Kidney tubule cell (primary cell): ENCODE results near the gene EPHB1.

Source experiments
- DNase-seq: peaks from one replicate; pipeline ENCODE4 v3.0.0-alpha.2; 2018; ENCODE audit warnings: low spot score

Gene EPHB1

DNA sequence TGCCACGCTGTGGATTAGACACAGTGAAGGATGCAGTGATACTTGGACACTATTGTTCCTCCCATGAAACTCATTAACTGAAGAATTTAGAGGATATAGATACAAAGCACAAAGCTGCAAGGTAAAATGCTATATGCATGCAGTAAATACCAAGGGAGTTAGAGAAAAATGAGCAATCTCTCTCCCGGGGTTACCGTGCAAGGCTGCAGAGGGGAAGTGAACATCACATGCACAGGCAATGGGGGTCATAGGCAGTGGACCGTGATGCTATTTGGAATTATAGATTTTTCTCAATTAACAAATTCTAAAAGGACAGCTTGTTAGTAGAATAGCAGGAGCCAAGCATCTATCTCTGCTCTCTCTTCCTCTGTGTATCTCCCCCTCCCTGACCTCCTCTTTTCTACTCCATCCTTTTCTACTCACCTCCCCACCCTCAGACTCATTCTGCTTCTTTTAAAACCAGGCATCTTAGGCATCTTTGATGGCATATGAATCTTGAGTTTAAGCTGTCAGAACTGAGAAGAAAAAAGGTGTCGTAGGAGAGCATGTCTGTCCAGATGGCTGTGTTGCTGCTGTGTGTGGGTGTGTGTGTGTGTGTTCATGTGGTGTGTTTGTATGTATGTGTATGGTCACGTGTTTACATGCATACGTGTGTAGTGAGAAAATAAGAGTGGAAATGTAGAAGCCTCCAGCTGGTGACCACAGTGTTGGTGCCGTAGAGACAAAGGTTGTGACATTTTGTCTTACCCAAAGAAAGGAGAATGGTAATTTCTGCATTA, 339.0 kb downstream of the EPHB1 start:
- DNase-seq: no peak

DNA sequence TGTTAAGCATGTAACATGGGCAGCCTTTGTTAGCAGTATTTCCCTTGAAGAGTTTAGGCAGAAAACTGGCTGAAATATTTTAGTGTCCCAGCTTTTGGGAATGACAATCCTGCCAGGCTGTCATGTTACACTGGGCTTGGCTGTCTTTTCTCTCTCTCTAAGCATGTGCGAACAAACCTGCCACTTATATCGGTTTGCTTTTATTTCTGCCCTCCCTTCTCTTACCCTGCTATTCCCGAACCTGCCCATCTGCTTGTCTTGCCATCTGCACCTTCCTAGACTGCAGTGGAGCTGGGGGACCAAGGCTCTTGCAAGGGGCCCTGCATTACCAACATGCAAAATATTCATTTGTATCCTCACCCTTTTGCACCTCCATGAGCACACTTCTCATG, 339.6 kb downstream of the EPHB1 start:
- DNase-seq: no peak

GRCh38 chr3:135135445-135135844, 340.4 kb downstream of the EPHB1 start:
- DNase-seq: no peak

GRCh38 chr3:135136361-135137100, 341.5 kb downstream of the EPHB1 start:
- DNase-seq: no peak

DNA sequence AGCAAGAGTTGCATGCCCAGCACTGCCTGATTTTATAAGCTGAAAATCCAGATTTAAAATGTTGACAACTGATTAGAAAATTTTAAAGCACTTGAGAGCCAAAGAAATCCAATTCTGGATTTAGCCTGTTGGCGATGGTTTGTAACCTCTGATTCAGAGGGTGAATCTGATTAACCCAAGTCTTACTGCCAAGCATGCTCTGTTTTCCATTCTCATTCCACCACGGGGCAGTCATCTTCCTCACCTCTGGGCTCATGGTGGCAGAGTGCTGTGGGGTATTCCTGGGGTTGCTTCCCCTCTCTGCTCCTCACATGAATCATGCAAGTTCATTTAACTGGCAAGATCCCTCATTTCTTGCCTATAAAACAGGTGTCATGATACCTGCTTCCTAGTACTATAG, 342.2 kb downstream of the EPHB1 start:
- DNase-seq: peak; percentile 23

- no peak for DNase-seq
These were observed 343.7 kb downstream of the EPHB1 start for GRCh38 chr3:135138776-135139175.

DNA sequence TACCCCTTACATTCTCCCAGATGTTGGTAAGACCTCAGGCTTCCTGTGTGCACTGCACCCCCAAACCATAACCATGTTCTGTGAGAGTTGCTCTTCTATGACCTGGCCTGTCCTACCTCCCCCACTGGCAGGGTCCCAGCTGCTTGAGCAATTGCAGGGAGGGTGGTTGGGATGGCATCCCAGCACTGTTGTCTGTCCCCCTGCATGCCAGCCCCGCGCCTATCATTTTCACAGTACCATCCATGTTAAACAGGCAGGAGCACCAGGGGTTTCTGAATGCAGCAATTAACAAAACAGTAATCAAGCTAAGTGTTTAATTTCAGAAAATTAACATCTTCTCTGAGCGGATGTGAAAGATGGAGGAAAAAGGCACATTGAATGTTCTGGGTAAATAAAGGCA, 345.5 kb downstream of the EPHB1 start:
- DNase-seq: no peak

DNA sequence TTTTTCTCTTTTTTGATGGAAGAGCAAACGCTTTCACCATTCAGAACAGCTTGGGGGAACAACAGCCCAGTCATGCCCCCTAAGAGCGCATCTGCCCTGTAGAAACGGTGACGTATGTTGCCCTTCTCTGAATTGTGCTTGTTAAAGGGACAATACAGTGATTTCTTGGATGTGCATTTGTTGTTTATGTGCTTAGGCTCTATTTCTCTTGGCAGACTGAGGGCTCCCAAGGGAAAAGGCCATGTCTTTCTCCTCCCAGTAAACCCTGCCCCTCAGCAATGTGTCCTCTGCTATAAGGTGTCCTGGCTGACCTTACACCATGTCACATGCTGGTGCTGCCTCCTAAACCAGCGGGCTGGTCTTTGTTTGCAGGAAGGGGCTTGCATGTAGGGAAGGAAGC, 346.1 kb downstream of the EPHB1 start:
- no peak for DNase-seq

GRCh38 chr3:135141672-135142071, 346.6 kb downstream of the EPHB1 start:
- no peak for DNase-seq

DNA sequence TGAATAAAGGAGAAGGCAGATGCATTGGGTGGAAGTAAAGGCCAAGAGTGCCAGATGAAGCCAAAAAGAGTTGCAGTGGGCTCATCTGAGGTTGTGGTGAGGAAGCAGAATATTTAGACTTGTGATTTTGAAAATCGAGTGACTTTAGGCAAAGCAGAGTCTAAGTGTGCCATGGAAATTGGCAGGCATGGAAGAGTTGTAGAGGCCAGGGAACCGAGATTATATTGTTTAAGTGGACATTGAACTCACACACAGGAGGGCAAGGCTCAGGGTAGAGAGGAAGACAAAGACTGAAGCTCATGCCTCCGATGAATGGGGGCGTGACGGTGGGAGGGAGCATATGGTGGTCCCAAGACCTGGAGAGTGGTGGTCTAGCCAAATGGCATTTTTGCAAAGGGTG, 347.5 kb downstream of the EPHB1 start:
- no peak for DNase-seq

DNA sequence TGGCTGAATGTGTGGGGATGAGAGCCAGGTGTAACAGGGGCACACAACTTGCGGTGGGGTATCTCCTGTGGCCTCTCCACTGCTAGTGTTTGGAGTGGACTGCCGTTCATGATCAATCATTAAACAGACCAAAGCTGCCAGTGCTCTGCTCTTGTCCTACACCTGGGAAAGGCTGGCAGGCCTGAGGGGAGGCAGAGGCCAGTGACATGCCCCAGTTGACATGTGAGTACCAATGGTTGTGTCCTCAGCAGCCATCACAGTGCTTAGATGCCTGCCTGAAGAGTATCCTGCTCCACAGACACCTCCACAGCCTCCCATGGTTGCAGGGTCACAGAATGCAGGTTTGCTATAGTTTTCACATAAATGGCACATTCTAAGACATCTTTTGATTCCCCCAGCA, 348.4 kb downstream of the EPHB1 start:
- no peak for DNase-seq

DNA sequence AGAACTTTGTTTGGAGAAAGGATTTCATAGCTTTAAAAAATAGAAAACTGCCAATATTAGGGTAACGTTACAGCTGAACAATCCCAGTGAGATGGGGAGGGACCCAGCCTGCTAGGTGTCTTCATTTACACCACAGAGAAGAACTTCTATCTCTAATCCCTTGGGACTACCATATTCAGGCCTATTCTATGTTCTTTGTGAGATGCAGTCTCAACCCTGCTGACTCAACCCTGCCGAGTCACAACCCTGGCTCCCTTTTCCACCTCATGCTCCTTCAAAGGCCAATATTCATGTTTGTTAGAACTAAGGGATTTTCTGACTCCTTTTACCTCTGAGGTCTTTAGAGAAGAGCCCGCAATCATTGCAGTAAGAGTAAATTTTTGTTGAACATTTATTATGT, 350.5 kb downstream of the EPHB1 start:
- DNase-seq: peak; percentile 23

GRCh38 chr3:135147657-135148056, 352.6 kb downstream of the EPHB1 start:
- DNase-seq: no peak

DNA sequence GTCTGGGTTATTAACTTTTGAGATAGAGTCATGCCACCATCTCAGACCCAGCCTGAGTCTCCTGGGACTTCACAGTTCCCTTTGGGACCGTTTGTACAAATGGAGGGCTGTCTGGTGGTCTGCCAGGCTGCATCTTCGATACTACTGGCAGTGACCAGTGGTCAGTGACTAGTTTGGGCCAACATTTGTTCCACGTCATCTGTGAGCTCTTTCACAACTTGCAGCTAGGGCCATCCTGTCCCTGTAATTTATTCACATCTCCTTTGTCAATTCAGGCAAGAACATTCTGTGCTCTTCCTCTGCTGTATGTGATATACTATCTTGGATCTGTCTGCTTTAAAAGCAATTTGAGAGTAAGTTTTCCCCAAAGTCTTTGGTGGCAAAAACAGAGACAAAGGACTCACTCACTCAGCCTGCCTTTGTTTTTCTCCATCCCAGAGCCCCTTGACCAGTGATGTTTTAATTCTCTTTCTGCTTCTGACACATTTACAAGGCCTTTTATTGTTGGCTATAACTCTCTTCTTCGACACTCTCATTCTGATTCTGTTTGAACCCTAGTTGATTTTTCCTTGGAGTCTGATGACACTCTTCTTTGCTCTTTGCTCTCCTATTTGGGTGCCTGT, 353.4 kb downstream of the EPHB1 start:
- DNase-seq: no peak

DNA sequence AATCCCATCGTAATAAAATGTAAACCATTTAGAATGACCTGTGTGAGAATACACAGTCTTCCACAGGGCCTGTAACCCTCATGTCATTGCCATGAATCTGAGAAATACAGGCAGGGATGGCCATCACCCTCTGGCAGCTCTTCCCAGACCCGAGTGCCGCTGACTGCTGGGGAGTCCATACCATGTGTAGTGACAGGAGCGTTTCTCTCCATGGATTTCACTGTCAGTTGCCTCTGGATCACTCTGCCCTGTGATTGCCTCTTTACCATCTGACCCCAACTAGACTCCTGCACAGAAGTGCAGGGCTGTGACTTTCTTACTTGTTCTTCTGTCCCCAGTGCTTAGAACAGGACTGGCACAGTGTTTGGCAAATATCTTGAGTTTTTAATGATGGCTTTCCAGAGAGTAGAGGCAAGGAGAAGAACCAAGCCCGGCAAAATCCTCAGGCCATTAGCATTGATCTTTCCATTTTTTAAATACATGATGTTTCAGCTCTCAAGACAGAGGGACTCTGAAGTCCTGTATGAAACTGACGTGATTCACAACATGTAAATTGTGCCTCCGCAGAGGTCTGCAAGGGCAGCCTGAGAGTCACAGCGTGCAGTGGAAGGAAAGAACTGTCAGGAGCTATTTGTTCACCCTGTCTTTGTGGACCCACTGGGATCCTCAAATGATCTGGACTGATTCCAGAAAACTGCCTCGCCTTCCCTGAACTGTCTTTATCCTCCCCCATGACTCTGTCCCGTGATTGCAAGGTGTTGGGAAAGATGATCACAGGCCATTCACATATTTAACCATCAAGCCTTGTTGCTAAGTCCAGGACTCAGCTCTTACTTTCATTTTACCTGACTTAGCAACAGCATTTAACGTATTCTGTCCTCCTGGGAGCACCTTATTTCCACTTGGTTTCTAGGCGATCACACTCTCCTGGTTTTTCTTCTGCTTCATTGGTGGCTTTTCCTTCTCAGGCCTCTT, 354.9 kb downstream of the EPHB1 start:
- no peak for DNase-seq

GRCh38 chr3:135154186-135154585, 359.1 kb downstream of the EPHB1 start:
- no peak for DNase-seq

DNA sequence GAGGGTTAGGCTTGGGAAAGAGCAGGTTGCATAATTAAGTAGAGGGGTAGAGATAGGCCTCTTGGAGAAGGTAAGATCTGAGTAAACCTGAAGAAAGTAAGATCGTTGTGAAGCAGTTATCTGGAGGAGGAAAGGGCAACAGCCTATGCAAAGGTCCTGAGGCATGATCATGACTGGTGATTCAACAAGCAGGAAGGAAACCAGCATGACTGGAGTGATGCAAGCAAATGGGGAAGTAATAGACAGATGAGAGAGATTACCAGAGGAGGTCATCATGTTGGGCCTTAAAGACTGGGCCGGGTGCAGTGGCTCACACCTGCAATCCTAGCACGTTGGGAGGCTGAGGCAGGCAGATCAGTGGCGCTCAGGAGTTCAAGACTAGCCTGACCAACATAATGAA, 360.2 kb downstream of the EPHB1 start:
- DNase-seq: no peak

- DNase-seq: no peak
These were observed 360.7 kb downstream of the EPHB1 start for GRCh38 chr3:135155791-135156190.

DNA sequence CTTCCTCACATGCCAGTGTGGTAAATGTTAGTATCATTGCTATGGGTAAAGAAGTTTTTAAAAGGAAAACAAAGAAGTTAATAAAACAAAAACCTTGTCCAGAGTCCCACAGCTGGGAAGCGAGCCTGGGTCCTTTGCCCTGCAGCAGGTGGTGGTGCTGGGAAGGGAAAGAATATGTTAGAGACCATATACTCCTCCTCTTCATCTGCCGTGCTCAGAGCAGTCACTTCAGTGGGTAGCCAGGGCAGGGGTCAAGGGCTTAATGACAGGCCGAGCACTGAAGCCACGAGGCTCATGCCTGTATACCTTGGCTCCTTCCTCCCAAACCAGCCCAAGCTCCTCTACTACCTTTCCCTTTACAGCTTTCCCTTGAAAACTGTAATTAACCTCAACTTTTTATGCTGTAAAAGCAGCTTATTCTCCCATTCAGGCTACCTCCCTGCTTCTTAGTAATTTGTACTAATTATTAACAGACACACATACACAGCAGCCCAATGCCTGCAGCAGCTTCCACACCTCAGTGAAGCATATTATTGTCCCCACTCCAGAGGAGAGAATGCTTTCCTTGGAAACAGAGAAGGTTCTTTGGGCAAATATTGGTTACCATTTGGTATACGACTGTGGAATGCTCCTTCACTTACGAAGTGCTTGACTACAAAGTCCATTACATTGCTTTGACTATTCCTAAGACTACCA, 362.1 kb downstream of the EPHB1 start:
- DNase-seq: peak; percentile 42

DNA sequence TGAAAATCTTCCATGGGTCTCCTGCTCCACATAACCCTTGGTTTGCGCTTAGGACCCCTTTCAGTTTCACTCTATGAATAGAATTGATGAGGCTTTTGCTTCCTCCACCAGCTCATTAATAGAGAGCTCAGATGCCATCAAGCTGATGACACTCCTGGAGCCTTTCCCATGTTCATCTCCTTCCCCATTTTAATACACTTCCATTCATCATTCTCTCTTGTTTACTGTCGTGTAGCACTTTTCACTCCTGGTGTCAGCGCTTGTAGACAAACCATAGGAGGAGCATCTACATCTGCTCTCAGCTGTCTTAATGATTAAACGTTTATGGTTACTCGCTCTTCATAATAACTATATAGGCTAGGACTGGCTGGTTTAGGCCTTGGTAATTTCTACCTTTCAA, 363.5 kb downstream of the EPHB1 start:
- DNase-seq: no peak

GRCh38 chr3:135159681-135160247, 364.7 kb downstream of the EPHB1 start:
- peak; percentile 18 for DNase-seq
